Endothelial cell of umbilical vein (primary cell): ENCODE results near the gene SNRPD2.

Experiments used
- EZH2 ChIP-seq: IDR thresholded peaks from 2 replicates; pipeline ENCODE4 v1.6.1; 2012; ENCODE audit warnings: borderline replicate concordance, low read depth, mild to moderate bottlenecking, moderate library complexity, low read length, inconsistent platforms; ENCODE audit not compliant: severe bottlenecking
- GATA2 ChIP-seq: IDR thresholded peaks from 2 replicates; pipeline ENCODE4 v1.7.0; 2011; ENCODE audit warnings: low read depth, mild to moderate bottlenecking, moderate library complexity, mixed read lengths, low read length; ENCODE audit not compliant: insufficient read length, insufficient read depth
- JUN ChIP-seq: IDR thresholded peaks from 2 replicates; pipeline ENCODE4 v1.6.1; 2011; ENCODE audit warnings: borderline replicate concordance, low read depth; ENCODE audit not compliant: insufficient read length, insufficient read depth
- MAX ChIP-seq: IDR thresholded peaks from 2 replicates; pipeline ENCODE4 v1.6.1; 2011; ENCODE audit not compliant: insufficient read depth, insufficient read length
- MYC ChIP-seq: IDR thresholded peaks from one replicate; pipeline ENCODE4 v1.6.1; 2011; ENCODE audit warnings: mild to moderate bottlenecking, low read depth, low read length
- POLR2A ChIP-seq: IDR thresholded peaks from 2 replicates; pipeline ENCODE4 v1.6.1; 2012; ENCODE audit warnings: low read depth, mild to moderate bottlenecking, control low read depth, low read length
- POLR2AphosphoS5 ChIP-seq: IDR thresholded peaks from 2 replicates; pipeline ENCODE4 v1.6.1; 2012; ENCODE audit warnings: low read depth, mild to moderate bottlenecking, control low read depth, low read length, moderate library complexity; ENCODE audit not compliant: insufficient read depth
- TF ChIP-seq, protein P1 (sequence below), 2 donors: IDR thresholded peaks; 1 replicate in 1 of 2; 2 replicates in 1 of 2; pipeline ENCODE4 v1.5.1; 2011; ENCODE audit warnings: low read length in 2 of 2, mild to moderate bottlenecking in 2 of 2, moderate library complexity in 2 of 2, control low read depth in 1 of 2, inconsistent platforms in 1 of 2, low read depth in 1 of 2; ENCODE audit not compliant: insufficient read depth in 1 of 2; ENCODE audit errors: extremely low read depth in 1 of 2

DNA sequence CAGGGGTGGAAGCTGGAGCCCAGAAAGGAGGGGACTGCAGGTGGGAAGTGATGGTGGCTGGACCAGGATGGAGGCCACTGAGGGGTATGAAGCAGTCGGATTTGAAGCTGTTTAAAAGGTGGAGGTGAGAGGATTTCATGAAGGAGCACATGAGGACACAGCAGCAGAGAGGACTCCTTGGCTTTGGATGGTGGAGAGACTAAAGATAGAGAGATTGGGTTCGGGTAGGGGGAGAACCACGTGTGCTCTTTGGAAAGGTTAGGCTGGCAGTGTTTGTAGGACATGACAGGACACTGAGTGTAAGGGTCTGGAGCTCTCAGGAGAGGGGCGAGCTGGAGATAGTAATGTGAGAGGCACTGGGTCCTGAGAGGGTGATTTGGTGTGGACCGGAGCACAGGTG lies 8.8 kb downstream of the SNRPD2 start:
- TF ChIP-seq, protein P1, sequence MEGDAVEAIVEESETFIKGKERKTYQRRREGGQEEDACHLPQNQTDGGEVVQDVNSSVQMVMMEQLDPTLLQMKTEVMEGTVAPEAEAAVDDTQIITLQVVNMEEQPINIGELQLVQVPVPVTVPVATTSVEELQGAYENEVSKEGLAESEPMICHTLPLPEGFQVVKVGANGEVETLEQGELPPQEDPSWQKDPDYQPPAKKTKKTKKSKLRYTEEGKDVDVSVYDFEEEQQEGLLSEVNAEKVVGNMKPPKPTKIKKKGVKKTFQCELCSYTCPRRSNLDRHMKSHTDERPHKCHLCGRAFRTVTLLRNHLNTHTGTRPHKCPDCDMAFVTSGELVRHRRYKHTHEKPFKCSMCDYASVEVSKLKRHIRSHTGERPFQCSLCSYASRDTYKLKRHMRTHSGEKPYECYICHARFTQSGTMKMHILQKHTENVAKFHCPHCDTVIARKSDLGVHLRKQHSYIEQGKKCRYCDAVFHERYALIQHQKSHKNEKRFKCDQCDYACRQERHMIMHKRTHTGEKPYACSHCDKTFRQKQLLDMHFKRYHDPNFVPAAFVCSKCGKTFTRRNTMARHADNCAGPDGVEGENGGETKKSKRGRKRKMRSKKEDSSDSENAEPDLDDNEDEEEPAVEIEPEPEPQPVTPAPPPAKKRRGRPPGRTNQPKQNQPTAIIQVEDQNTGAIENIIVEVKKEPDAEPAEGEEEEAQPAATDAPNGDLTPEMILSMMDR (IDR thresholded peaks at IDR 0.05; ENCODE audit: extremely low read depth in 1 of 2, insufficient read depth in 1 of 2, low read depth in 1 of 2, low read length in 2 of 2), result no peak
- TF ChIP-seq POLR2A (no peak), MAX (no peak), MYC (no peak), EZH2 (no peak), POLR2AphosphoS5 (no peak), GATA2 (no peak), JUN (no peak)
